ENCODE results near the gene BMERB1. TPM values are rescaled to one million over a fixed set of nuclear protein-coding genes. Genes with fewer than 3 reads are reported as not detected.
"Not testable (repeated sequence)": the region's sequence is repeated elsewhere in the genome, so short reads cannot be mapped to it uniquely, and the experiment has no call there.

BMERB1 gene
- total and polyA plus RNA-seq, 9 of the 15 experiments (the other 6 are each of a cell fraction or from before 2014, with no cell fraction given) = 0.29 to 2.9 (median 0.94) TPM

- TF ChIP-seq MTA3 (IDR thresholded peaks at IDR 0.05; ENCODE audit: borderline replicate concordance) = peak; percentile 85
- TF ChIP-seq, protein P1, sequence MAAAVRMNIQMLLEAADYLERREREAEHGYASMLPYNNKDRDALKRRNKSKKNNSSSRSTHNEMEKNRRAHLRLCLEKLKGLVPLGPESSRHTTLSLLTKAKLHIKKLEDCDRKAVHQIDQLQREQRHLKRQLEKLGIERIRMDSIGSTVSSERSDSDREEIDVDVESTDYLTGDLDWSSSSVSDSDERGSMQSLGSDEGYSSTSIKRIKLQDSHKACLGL (CRISPR knock-in tag; IDR thresholded peaks at IDR 0.05; ENCODE audit: borderline replicate concordance, poor library complexity, severe bottlenecking) = peak; percentile 21
- TF ChIP-seq, protein P2, sequence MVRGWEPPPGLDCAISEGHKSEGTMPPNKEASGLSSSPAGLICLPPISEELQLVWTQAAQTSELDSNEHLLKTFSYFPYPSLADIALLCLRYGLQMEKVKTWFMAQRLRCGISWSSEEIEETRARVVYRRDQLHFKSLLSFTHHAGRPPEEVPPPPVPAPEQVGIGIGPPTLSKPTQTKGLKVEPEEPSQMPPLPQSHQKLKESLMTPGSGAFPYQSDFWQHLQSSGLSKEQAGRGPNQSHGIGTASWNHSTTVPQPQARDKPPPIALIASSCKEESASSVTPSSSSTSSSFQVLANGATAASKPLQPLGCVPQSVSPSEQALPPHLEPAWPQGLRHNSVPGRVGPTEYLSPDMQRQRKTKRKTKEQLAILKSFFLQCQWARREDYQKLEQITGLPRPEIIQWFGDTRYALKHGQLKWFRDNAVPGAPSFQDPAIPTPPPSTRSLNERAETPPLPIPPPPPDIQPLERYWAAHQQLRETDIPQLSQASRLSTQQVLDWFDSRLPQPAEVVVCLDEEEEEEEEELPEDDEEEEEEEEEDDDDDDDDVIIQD (CRISPR knock-in tag; IDR thresholded peaks at IDR 0.05) = peak; percentile 91
- TF ChIP-seq CEBPG, ATF1 (CRISPR knock-in tag; IDR thresholded peaks at IDR 0.05): not testable (repeated sequence)
- TF ChIP-seq CEBPG (tag; conservative IDR thresholded peaks at IDR 0.05 in 1 of 2, IDR thresholded peaks at IDR 0.05 in 1 of 2) = 0 out of 4 replicates have a peak, but pooled peaks of 1 of the 2 experiments have one; percentile 9
- peak; percentile 80 for TF ChIP-seq RBFOX2 (IDR thresholded peaks at IDR 0.05; ENCODE audit: low read depth, low read length)
- TF ChIP-seq SUPT5H (IDR thresholded peaks at IDR 0.05) = peak; percentile 90
- peak; percentile 89 for TF ChIP-seq ZNF41 (CRISPR knock-in tag; conservative IDR thresholded peaks at IDR 0.05)
- TF ChIP-seq SRF (CRISPR knock-in tag; IDR thresholded peaks at IDR 0.05) = peak; percentile 31 to 50; a peak in 2 of 4 replicates
- TF ChIP-seq, protein P3, sequence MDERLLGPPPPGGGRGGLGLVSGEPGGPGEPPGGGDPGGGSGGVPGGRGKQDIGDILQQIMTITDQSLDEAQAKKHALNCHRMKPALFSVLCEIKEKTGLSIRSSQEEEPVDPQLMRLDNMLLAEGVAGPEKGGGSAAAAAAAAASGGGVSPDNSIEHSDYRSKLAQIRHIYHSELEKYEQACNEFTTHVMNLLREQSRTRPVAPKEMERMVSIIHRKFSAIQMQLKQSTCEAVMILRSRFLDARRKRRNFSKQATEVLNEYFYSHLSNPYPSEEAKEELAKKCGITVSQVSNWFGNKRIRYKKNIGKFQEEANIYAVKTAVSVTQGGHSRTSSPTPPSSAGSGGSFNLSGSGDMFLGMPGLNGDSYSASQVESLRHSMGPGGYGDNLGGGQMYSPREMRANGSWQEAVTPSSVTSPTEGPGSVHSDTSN (CRISPR knock-in tag; IDR thresholded peaks at IDR 0.05; ENCODE audit: low read depth) = not testable (repeated sequence)
- TF ChIP-seq, protein P3 (tag; conservative IDR thresholded peaks at IDR 0.05; ENCODE audit: low read depth) = 0 out of 2 replicates have a peak, but pooled peaks have one; percentile 19
- peak; percentile 46; the same call in 1 of the 2 replicates for TF ChIP-seq ATF1 (tag; IDR thresholded peaks at IDR 0.05)
- peak; percentile 88 to 92 for TF ChIP-seq MLLT1 (IDR thresholded peaks at IDR 0.05)
- peak; percentile 60; the same call in 1 of the 2 replicates for TF ChIP-seq POLR2AphosphoS2 (IDR thresholded peaks at IDR 0.05; ENCODE audit: low read length)
- peak; percentile 85 for TF ChIP-seq ESRRA (IDR thresholded peaks at IDR 0.05; ENCODE audit: borderline replicate concordance, low read depth)
- TF ChIP-seq ZNF134 (CRISPR knock-in tag; conservative IDR thresholded peaks at IDR 0.05) = peak; percentile 71
- peak; percentile 91 for TF ChIP-seq POLR2AphosphoS5 (IDR thresholded peaks at IDR 0.05; ENCODE audit: control insufficient read depth, insufficient read depth, low read depth, low read length)
Measured at GRCh38 chr16:15573896-15574613, 139.7 kb downstream of the BMERB1 start (continued).

Measured in K562 (cell line).